ENCODE measurements around the gene SLIT1.

Gene SLIT1

DNA sequence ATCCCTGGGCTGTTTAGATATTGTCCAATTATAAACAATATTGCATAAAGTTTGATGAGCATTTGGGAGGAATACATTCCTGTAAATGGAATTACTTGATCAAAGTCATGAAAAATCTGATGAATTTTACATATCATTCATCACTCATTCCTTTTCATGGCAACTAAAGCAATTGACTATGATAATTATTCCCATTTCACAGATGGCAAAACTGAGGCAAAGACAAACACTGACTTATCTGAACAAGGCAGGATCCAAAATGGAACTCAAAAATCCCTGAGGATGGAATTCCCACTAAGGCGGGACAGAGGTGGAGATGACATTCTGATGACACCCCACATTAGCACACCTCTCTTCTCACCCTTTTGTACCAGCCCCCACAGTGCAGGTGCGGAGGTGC lies 17.1 kb downstream of the SLIT1 start:
- no peak for TF ChIP-seq CTCF (IDR thresholded peaks at IDR 0.05; ENCODE audit: insufficient read depth, low read depth, low read length, missing control alignments)
- DNase-seq (ENCODE audit: low read depth), result no peak
- H3K4me3 ChIP-seq (ENCODE audit: low read length), result no peak overlapping the region

DNA sequence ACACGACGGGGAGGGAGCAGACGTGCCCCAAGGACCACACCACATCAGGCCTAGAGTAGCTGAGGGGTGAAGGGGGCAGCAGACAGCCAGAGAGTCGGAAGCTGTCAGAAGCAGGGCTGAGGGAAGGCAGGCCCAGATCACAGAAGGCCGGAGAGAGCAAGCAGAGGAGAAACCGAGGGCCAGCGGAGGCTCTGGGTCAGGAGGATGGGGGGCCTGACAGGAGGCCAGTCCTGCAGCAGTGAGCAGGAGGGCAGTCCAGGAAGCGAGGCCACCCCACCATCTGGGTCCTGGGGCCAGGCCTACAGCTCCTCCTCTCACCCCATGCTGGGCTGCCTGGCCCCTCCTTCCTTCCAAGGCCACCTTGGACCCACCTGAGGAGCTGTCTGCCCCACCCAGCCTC lies 20.3 kb downstream of the SLIT1 start:
- no peak for TF ChIP-seq CTCF (IDR thresholded peaks at IDR 0.05; ENCODE audit: insufficient read depth, low read depth, low read length, missing control alignments)
- H3K4me3 ChIP-seq (ENCODE audit: low read length), result no peak overlapping the region
- DNase-seq (ENCODE audit: low read depth), result no peak

DNA sequence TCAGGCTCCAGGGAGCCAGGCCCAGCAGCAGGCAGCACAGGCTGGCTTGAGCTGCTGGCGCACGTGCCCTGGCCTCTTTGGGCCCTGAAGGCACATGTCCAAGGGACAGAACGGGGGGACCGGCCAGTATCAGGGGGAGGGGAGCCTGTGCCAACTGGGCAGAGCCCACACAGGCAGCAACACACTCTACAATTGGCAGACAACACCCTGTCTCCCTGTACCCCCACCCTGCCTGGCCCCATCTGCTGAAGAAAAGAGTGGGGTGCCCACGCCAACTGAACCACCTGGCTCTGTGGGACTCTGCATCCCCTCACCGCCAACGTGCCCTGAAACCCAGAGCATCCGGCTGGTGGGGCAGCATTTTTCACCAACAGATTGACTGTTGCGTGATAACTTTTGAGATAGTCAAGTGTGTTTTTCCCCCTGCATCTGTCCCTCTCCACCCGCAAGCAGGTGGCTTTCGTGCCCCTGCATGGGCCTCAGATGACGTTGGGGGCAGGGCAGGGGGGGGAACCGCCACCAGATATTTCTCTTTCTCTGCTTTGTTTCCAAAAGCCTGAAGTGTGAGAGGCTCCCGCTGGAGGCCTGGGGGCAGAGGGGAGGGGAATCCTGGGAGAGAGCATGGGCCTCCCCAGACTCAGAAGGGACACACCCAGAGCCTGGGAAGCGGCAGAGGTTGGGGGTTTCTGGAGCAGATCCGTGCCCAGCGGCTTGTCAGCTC lies 21.8 kb downstream of the SLIT1 start:
- no peak for DNase-seq (ENCODE audit: low read depth)
- H3K4me3 ChIP-seq (ENCODE audit: low read length), result no peak overlapping the region
- TF ChIP-seq CTCF (IDR thresholded peaks at IDR 0.05; ENCODE audit: insufficient read depth, low read depth, low read length, missing control alignments), result no peak

DNA sequence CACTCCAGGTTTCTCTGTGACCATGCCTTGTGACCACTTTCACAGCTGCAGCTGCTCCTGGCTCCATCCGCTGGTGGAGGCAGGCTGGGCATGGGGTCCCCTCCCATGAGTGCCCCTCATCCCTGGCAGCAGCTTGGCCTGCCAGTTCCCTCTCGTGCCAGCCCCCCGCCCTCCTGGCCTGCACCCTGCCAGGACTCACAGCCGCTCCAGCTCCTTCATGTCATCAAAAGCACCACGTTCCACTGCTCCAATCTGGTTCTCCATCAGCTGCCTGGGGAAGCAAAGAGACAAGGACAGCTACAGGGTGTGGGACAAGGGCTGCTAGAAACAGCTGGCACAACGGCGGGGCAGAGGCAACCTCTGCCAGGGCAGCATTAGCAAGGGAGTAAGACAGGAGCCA lies 22.6 kb downstream of the SLIT1 start:
- DNase-seq (ENCODE audit: low read depth), result no peak
- no peak overlapping the region for H3K4me3 ChIP-seq (ENCODE audit: low read length)
- no peak for TF ChIP-seq CTCF (IDR thresholded peaks at IDR 0.05; ENCODE audit: insufficient read depth, low read depth, low read length, missing control alignments)

DNA sequence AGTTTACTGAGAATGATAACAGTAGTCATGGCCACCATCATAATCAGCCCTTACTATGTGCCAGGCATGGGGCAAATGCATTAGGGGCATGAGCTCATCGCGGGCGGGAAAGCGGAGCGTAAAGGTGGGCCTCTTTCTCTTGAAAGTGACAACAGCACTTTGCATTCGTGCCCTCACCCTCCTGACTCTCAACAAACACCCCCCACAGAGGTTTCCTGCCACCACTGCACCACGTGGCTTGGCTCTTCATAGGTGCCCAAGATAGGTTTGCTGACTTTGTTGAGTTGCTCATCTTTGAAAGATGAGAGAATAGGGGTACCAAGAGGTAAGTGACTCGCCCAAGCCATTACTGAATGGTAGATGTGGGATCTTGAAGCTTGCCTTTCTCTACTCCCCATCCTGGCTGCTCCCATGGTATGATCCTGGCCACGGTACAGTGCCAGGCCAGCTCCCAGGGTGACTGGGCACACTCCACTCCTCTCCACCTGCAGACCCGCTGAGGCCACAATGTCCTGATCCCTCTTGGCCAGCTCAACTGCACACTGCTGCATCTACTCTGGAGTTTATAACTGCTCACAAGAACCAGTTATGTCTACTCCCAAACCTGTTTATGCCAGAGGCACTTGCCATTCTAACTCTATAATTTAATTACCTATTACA lies 26.0 kb downstream of the SLIT1 start:
- H3K4me3 ChIP-seq (ENCODE audit: low read length), result no peak overlapping the region
- TF ChIP-seq CTCF (IDR thresholded peaks at IDR 0.05; ENCODE audit: insufficient read depth, low read depth, low read length, missing control alignments), result no peak

GRCh38 chr10:97157578-97158095 lies 28.1 kb downstream of the SLIT1 start:
- TF ChIP-seq CTCF (IDR thresholded peaks at IDR 0.05; ENCODE audit: insufficient read depth, low read depth, low read length, missing control alignments), result no peak
- no peak for DNase-seq (ENCODE audit: low read depth)
- H3K4me3 ChIP-seq (ENCODE audit: low read length), result no peak overlapping the region

More for the DNA sequence above, 26.0 kb downstream of the SLIT1 start:
- no peak for DNase-seq (ENCODE audit: low read depth)

Data from epithelial cell of esophagus (primary cell).